HEK293T (cell line): ENCODE measurements around the gene C3orf85.

Source experiments
- CTCF ChIA-PET: fragments of 350-600 bp; formaldehyde crosslinking; extraction: SDS; loops from one replicate; lab custom pipeline; 2021; ENCODE audit warnings: antibody characterized with exemption, inconsistent platforms; lab: Yijun Ruan, JAX
- POLR2A ChIA-PET: fragments of 350-600 bp; formaldehyde crosslinking; extraction: SDS; loops from one replicate; lab custom pipeline; 2020; ENCODE audit warnings: antibody characterized with exemption, inconsistent platforms; lab: Yijun Ruan, JAX
- DNase-seq: peaks from one replicate; pipeline ENCODE4 v3.0.0; 2012; ENCODE audit warnings: mixed read lengths; ENCODE audit errors: extremely low spot score
- ARNT ChIP-seq: fragments of 450-650 bp; IDR thresholded peaks from 2 replicates; pipeline ENCODE4 v1.6.1; 2017; ENCODE audit warnings: mild to moderate bottlenecking
- BHLHE40 ChIP-seq: fragments of 450-650 bp; IDR thresholded peaks from 2 replicates; pipeline ENCODE4 v1.6.1; 2016; ENCODE audit warnings: mild to moderate bottlenecking, moderate library complexity, borderline replicate concordance
- CTBP1 ChIP-seq: fragments of 450-650 bp; IDR thresholded peaks from 2 replicates; pipeline ENCODE4 v1.6.1; 2016; ENCODE audit warnings: borderline replicate concordance
- ELF4 ChIP-seq: fragments of 450-650 bp; IDR thresholded peaks from 2 replicates; pipeline ENCODE4 v1.6.1; 2017; ENCODE audit warnings: antibody characterized with exemption
- FOXA1 ChIP-seq: fragments of 450-650 bp; IDR thresholded peaks from 2 replicates; pipeline ENCODE4 v1.6.1; 2016; ENCODE audit warnings: mild to moderate bottlenecking
- FOXK2 ChIP-seq: fragments of 450-650 bp; IDR thresholded peaks from 2 replicates; pipeline ENCODE4 v1.6.1; 2016; ENCODE audit warnings: mild to moderate bottlenecking
- FOXM1 ChIP-seq: fragments of 450-650 bp; IDR thresholded peaks from 2 replicates; pipeline ENCODE4 v1.6.1; 2017; ENCODE audit warnings: mild to moderate bottlenecking, borderline replicate concordance
- HDGF ChIP-seq: fragments of 450-650 bp; IDR thresholded peaks from 2 replicates; pipeline ENCODE4 v1.6.1; 2017; ENCODE audit warnings: antibody characterized with exemption, borderline replicate concordance
- L3MBTL2 ChIP-seq: fragments of 450-650 bp; conservative IDR thresholded peaks from 2 replicates; pipeline ENCODE4 v1.6.1; 2016; ENCODE audit warnings: mild to moderate bottlenecking
- LEF1 ChIP-seq: fragments of 450-650 bp; IDR thresholded peaks from 2 replicates; pipeline ENCODE4 v1.6.1; 2017; ENCODE audit warnings: mild to moderate bottlenecking, borderline replicate concordance
- NFRKB ChIP-seq: fragments of 450-650 bp; IDR thresholded peaks from 2 replicates; pipeline ENCODE4 v1.6.1; 2016; ENCODE audit warnings: mild to moderate bottlenecking, moderate library complexity
- SP1 ChIP-seq: fragments of 450-650 bp; IDR thresholded peaks from 2 replicates; pipeline ENCODE4 v1.6.1; 2017
- SUZ12 ChIP-seq: fragments of 450-650 bp; IDR thresholded peaks from 2 replicates; pipeline ENCODE4 v1.6.1; 2016; ENCODE audit warnings: mild to moderate bottlenecking
- TARDBP ChIP-seq: fragments of 450-650 bp; IDR thresholded peaks from 2 replicates; pipeline ENCODE4 v1.6.1; 2016
- ZNF384 ChIP-seq: fragments of 450-650 bp; IDR thresholded peaks from 2 replicates; pipeline ENCODE4 v1.6.1; 2016
- TF ChIP-seq, protein P1 (sequence below): fragments of 450-650 bp; IDR thresholded peaks from 2 replicates; pipeline ENCODE4 v1.6.1; 2016

The C3orf85 gene

GRCh38 chr3:109178708-109179107 is 42.2 kb downstream of the C3orf85 start:
- POLR2A ChIA-PET = no interaction called here
- CTCF ChIA-PET = no interaction called here
- no peak for DNase-seq
- TF ChIP-seq NFRKB (no peak), SUZ12 (no peak), BHLHE40 (no peak), FOXK2 (no peak), HDGF (no peak), ELF4 (no peak), ARNT (no peak), FOXA1 (no peak)

GRCh38 chr3:109184726-109185125 is 48.2 kb downstream of the C3orf85 start:
- ChIA-PET CTCF (interaction anchor here (0.6 kb wide), 1 partner anchor 1675 kb away, joined by 7 read pairs; no protein-coding TSS in a partner anchor), POLR2A (no interaction called here)
- no peak for DNase-seq
- TF ChIP-seq FOXA1 (no peak), L3MBTL2 (no peak), LEF1 (no peak), SUZ12 (no peak), HDGF (no peak), CTBP1 (no peak), FOXM1 (no peak), SP1 (no peak), BHLHE40 (no peak), ELF4 (no peak), NFRKB (no peak), ZNF384 (no peak), FOXK2 (no peak), ARNT (no peak), TARDBP (no peak)
- TF ChIP-seq, protein P1, sequence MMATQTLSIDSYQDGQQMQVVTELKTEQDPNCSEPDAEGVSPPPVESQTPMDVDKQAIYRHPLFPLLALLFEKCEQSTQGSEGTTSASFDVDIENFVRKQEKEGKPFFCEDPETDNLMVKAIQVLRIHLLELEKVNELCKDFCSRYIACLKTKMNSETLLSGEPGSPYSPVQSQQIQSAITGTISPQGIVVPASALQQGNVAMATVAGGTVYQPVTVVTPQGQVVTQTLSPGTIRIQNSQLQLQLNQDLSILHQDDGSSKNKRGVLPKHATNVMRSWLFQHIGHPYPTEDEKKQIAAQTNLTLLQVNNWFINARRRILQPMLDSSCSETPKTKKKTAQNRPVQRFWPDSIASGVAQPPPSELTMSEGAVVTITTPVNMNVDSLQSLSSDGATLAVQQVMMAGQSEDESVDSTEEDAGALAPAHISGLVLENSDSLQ = no peak

DNA sequence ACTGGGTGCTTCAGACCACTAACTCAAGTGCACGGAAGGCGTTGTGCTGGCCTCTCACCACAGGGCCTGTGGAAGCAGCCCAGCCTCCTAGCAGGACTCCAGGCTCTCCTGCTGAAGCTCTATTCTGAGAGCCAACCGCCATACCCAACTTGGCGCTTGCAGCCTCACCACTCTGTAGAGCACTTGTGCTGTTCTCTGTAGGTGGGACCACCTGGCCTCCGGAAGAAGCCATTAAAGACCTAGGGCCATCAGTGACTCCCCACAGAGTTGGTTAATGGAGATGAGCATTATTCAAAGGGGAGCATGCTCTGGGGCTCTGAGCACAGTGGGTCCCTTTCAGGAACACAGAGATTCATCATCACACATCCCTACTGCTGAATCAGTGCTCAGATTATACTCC is 50.9 kb downstream of the C3orf85 start:
- DNase-seq = no peak
- ChIA-PET CTCF (no interaction called here), POLR2A (no interaction called here)
- no peak for TF ChIP-seq L3MBTL2
- no peak for TF ChIP-seq TARDBP
- TF ChIP-seq HDGF = no peak
- TF ChIP-seq NFRKB = no peak

DNA sequence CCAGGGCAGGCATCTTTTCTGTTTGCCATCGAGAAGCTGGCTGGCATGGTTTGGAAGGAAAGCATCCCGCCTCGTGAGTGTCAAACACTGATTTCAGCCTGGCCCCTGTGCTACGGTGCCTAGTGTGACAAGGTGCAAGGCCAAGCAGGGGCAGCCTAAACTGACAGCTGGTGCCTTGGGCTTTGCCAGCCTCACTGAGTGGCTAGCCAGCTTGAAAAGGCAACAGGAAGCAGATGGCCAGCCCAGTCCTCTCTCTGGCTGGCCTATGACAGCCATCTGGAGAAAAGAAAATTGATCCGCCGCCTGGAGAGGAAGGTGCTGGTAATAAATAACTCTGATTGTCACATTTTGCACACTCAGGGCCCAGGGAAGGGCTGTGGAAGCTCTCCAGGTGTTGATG is 52.2 kb downstream of the C3orf85 start:
- CTCF ChIA-PET = no interaction called here
- POLR2A ChIA-PET = no interaction called here
- TF ChIP-seq, protein P1 = no peak
- TF ChIP-seq ZNF384 = no peak
- no peak for TF ChIP-seq SUZ12
- TF ChIP-seq ELF4 = no peak
- no peak for TF ChIP-seq FOXA1
- no peak for TF ChIP-seq FOXK2
- TF ChIP-seq LEF1 = no peak
- no peak for DNase-seq

DNA sequence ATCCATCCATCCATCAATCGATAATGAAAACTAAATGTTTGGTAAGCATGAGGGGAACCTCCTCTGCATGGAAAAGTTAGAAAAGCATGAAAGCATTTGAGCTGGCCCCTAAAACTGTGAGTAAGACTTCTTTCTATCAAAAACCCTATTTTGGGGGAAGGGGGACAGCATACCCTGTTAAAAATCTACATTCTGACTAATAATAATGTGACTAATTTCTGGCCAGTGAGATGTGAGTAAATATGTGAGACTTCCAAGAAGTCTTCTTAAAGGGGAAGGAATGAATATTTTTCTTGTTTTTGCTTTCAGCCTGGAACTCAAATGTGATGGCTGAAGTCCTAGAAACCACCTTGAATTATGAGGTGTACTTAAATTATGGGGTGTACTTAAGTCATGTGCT is 54.9 kb downstream of the C3orf85 start:
- ChIA-PET POLR2A (no interaction called here), CTCF (no interaction called here)
- no peak for DNase-seq
- no peak for TF ChIP-seq TARDBP
- no peak for TF ChIP-seq LEF1
- TF ChIP-seq ARNT = no peak
- TF ChIP-seq, protein P1 = no peak
- TF ChIP-seq HDGF = no peak
- no peak for TF ChIP-seq FOXA1

DNA sequence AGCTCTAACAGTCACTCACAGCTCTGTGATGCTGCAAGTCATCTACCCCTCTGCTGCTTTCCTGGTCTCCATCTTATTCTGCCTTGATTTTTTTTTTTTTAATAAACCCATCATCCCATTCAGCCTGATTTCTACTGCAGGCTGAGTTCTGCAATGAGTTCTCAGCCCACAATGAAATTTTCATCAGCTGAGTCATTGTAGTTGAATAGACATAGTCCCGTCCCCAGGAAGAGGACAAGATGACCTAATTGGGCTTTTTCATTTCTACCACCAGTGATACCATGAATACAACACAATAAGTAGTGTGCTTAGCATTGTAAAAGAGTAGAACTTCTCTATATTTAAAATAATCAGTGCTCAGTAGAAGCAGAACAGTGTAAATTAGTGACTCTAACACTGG is 59.3 kb downstream of the C3orf85 start:
- TF ChIP-seq SP1 = no peak
- TF ChIP-seq CTBP1 = no peak
- TF ChIP-seq L3MBTL2 = no peak
- TF ChIP-seq HDGF = no peak
- no peak for TF ChIP-seq NFRKB
- no peak for TF ChIP-seq FOXK2
- TF ChIP-seq, protein P1 = no peak
- TF ChIP-seq FOXA1 = no peak
- no peak for TF ChIP-seq ARNT
- no peak for TF ChIP-seq FOXM1
- TF ChIP-seq ZNF384 = no peak
- TF ChIP-seq SUZ12 = no peak
- no peak for TF ChIP-seq LEF1
- TF ChIP-seq ELF4 = no peak
- TF ChIP-seq TARDBP = no peak
- TF ChIP-seq BHLHE40 = no peak
- ChIA-PET POLR2A (interaction anchor here (1.5 kb wide), 1 partner anchor 16 kb away, joined by 3 read pairs; no protein-coding TSS in a partner anchor), CTCF (no interaction called here)
- DNase-seq = no peak
